ENCODE measurements around the gene EXOC3.

Gene EXOC3

GRCh38 chr5:419970-420369, 23.0 kb upstream of the EXOC3 start:
- TF ChIP-seq, protein P1, sequence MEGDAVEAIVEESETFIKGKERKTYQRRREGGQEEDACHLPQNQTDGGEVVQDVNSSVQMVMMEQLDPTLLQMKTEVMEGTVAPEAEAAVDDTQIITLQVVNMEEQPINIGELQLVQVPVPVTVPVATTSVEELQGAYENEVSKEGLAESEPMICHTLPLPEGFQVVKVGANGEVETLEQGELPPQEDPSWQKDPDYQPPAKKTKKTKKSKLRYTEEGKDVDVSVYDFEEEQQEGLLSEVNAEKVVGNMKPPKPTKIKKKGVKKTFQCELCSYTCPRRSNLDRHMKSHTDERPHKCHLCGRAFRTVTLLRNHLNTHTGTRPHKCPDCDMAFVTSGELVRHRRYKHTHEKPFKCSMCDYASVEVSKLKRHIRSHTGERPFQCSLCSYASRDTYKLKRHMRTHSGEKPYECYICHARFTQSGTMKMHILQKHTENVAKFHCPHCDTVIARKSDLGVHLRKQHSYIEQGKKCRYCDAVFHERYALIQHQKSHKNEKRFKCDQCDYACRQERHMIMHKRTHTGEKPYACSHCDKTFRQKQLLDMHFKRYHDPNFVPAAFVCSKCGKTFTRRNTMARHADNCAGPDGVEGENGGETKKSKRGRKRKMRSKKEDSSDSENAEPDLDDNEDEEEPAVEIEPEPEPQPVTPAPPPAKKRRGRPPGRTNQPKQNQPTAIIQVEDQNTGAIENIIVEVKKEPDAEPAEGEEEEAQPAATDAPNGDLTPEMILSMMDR (conservative IDR thresholded peaks at IDR 0.05; ENCODE audit: low read depth, low read length) = no peak
- DNase-seq (ENCODE audit: low read depth) = no peak
- no peak overlapping the region for H3K4me3 ChIP-seq (ENCODE audit: low read length)

- TF ChIP-seq, protein P1 (conservative IDR thresholded peaks at IDR 0.05; ENCODE audit: low read depth, low read length) = no peak
- no peak for DNase-seq (ENCODE audit: low read depth)
Observed at GRCh38 chr5:420632-421286, 22.2 kb upstream of the EXOC3 start.

DNA sequence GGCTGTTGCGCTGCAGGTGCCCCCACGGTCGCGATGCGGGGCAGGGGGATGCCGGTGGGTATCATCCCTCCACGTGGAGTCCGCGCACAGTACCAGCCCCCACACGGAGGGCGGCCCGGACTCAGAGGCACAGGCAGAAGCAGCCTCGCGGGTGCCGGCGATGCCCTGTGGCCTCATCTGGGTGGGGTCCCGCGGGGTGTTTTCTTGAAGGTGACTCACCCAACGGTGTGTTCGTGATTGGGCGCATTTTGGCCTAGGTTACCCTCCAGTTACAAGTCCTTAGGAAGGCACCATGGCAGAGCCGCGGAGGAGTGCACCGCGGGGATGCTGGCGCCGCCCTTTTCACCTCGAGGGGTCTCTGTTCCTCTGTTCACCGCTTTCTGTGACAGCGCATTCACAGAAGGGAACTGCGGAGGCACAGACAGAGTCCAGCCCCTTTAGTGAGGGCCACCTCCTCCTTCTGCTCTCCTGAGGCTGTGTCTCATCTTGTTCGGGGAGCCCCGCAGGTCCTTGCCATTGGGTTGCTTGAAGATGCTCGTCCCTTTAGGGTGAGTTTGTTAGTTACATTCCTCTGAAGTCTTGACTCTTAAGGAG, 21.6 kb upstream of the EXOC3 start:
- H3K4me3 ChIP-seq (ENCODE audit: low read length) = no peak overlapping the region
- TF ChIP-seq, protein P1 (conservative IDR thresholded peaks at IDR 0.05; ENCODE audit: low read depth, low read length) = no peak
- no peak for DNase-seq (ENCODE audit: low read depth)

More at GRCh38 chr5:420632-421286, 22.2 kb upstream of the EXOC3 start:
- H3K4me3 ChIP-seq (ENCODE audit: low read length) = no peak overlapping the region

DNA sequence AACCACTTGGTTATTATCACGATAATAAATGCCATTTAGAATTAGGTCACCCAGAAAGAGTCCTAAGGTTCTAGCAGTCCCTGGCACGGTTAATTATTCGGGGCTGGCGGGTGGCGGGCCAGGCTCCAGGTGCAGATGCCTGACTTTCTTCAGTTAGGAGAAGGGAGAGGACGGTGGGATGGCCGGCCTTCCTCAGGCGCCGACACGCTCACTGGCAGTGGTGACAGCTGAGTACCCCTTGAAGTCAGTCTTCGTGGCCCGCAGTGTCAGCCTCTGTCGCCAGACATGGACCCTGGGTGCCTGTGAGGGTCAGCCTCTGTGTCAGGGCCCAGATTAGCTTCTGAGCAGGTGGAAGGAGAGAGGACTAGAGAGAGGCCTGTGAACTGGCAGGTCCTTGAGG, 21.1 kb upstream of the EXOC3 start:
- TF ChIP-seq, protein P1 (conservative IDR thresholded peaks at IDR 0.05; ENCODE audit: low read depth, low read length) = no peak
- H3K4me3 ChIP-seq (ENCODE audit: low read length) = no peak overlapping the region
- no peak for DNase-seq (ENCODE audit: low read depth)

DNA sequence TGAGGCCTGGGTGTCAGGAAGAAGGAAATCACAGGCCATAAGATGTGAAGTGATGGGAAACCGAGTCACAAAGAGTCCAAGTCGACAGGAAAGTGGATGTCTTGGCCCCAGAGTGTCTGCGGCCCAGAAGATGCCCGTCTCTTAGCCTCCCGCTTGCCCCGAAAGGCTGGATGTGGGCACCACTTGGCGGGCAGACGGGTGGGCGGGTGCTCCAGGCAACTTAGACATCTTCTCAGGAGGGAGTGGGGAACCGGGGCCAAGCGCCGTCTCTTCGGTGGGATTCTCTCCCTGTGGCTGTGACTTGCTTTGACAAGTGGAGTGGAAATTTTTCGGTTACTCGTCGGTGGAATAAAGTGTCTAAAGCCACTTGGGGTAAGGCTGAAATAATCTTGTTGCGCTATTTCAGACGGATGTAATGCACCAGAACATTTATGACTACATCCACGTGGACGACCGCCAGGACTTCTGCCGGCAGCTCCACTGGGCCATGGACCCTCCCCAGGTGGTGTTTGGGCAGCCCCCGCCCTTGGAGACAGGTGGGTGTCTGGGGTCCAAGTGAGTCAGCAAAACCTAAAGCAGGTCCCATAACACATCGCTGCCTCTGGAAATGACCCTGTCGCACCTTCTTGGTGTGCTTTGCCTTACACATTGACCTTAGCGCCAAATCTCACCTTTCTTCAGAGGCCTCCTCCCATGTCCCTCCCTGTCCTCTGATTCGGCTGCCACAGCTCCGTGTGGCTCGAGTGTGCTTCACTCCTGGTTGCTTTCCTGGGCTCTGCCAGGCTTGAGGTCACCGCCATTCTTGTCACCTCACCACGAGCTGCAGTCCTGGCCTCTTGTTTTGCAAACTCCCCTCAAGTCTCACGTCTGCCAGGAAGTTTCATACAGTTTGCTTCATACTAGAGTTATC, 20.4 kb upstream of the EXOC3 start:
- no peak overlapping the region for H3K4me3 ChIP-seq (ENCODE audit: low read length)
- TF ChIP-seq, protein P1 (conservative IDR thresholded peaks at IDR 0.05; ENCODE audit: low read depth, low read length) = no peak
- DNase-seq (ENCODE audit: low read depth) = no peak

DNA sequence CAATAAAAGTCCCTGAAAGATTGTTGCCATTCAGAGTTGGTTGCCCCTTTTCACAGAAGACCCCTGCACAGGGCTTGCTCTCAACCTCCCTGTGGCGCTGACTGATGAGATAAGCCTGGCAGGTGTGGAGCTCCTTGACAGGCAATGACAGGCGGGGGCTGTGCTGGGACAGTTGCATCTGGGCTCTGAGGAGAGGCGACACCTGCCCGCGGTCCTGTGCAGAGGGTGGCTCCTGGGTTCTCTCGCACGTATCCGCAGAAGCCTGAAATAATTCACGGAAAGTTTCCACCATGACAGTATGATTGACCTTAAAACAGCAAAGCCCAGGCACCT, 19.8 kb upstream of the EXOC3 start:
- no peak overlapping the region for H3K4me3 ChIP-seq (ENCODE audit: low read length)
- TF ChIP-seq, protein P1 (conservative IDR thresholded peaks at IDR 0.05; ENCODE audit: low read depth, low read length) = no peak
- no peak for DNase-seq (ENCODE audit: low read depth)

Data from retinal pigment epithelial cell (primary cell).